Prostate gland (tissue), 2 donors: ENCODE data around the gene KLF1. TPM values are rescaled to one million over a fixed set of nuclear protein-coding genes. Genes with fewer than 3 reads are reported as not detected.
A peak's percentile ranks its signal among the peaks of the same experiment; 100 is the strongest.
"Not testable (repeated sequence)": the region's sequence is repeated elsewhere in the genome, so short reads cannot be mapped to it uniquely, and the experiment has no call there.

Source experiments
- DNase-seq: peaks from one replicate; pipeline ENCODE4 v3.0.0-alpha.2; 2019; ENCODE audit warnings: low spot score
- H3K27ac ChIP-seq, 2 donors: fragments of 200-600 bp; sonication (generic); 2 replicates each; pipeline ENCODE4 v1.5.1; 2017 to 2019
- H3K27me3 ChIP-seq: fragments of 200-600 bp; sonication (generic); replicated peaks from 2 replicates; pipeline ENCODE4 v1.5.1; 2019; ENCODE audit not compliant: insufficient read depth
- H3K36me3 ChIP-seq, 2 donors: fragments of 200-600 bp; sonication (generic); 1 replicate in 1 of 2; 2 replicates in 1 of 2; pipeline versions ENCODE4 v1.5.1 to v1.8.1; 2017 to 2019
- H3K4me1 ChIP-seq: fragments of 200-600 bp; sonication (generic); replicated peaks from 2 replicates; pipeline ENCODE4 v1.5.1; 2019
- H3K4me3 ChIP-seq, 2 donors: fragments of 200-600 bp; sonication (generic); 2 replicates each; pipeline ENCODE4 v1.5.1; 2017 to 2019
- H3K9me3 ChIP-seq: fragments of 200-600 bp; sonication (generic); 2 replicates; pipeline ENCODE4 v1.5.1; 2017
- CTCF ChIP-seq, 4 experiments: fragments of 200-600 bp in 2 of 4; fragments of 450-650 bp in 2 of 4; sonication (generic) in 2 of 4; IDR thresholded peaks; 1 replicate in 3 of 4; 2 replicates in 1 of 4; pipeline ENCODE4 v1.5.1; 2016 to 2019; ENCODE audit warnings: antibody characterized with exemption in 4 of 4, mild to moderate bottlenecking in 2 of 4, moderate library complexity in 2 of 4
- POLR2A ChIP-seq: fragments of 450-650 bp; IDR thresholded peaks from one replicate; pipeline ENCODE4 v1.6.1; 2016; ENCODE audit warnings: antibody characterized with exemption, mild to moderate bottlenecking
- POLR2AphosphoS5 ChIP-seq: sonication (generic); formaldehyde crosslinking; IDR thresholded peaks from one replicate; pipeline ENCODE4 v1.6.1; 2017; ENCODE audit warnings: antibody characterized with exemption
- WGBS: methylation state at CpG from one replicate; pipeline ENCODE4 v1.1.5; 2018; 5-methylcytosine and 5-hydroxymethylcytosine counted together
- intact Hi-C: fragments of 100-400 bp; cut with DNase I; formaldehyde crosslinking; loops from one replicate; pipeline ENCODE4 v1.14.2; 2022
- total RNA-seq, 2 donors: library from RNA; depleted of rRNA; stranded (reverse); fragments of >200 nt; gene quantifications; one replicate each; pipeline ENCODE4 v1.1.0, GENCODE V29; 2016

The KLF1 gene
- total RNA-seq, 2 donors from 2014 or later, result not detected

- WGBS, result 47% methylated on average over 3 of the region's 3 CpGs
- H3K4me3 ChIP-seq, result no peak overlapping the region
- no peaks in the 10 kb centered on the region for H3K9me3 ChIP-seq
- TF ChIP-seq POLR2AphosphoS5 (no peak), CTCF (IDR thresholded peaks at IDR 0.05) (no peak), POLR2A (no peak)
- no peak for DNase-seq
- peaks cover 16 to 29% of the 10 kb centered on the region in 2 donors for H3K36me3 ChIP-seq
- no peaks in the 10 kb centered on the region for H3K4me1 ChIP-seq
- no peaks in the 10 kb centered on the region for H3K27me3 ChIP-seq
- H3K27ac ChIP-seq, result no peak overlapping the region
- intact Hi-C loops, result no loop called here
Measured at GRCh38 chr19:12921047-12921446, 34.0 kb upstream of the KLF1 start.

DNA sequence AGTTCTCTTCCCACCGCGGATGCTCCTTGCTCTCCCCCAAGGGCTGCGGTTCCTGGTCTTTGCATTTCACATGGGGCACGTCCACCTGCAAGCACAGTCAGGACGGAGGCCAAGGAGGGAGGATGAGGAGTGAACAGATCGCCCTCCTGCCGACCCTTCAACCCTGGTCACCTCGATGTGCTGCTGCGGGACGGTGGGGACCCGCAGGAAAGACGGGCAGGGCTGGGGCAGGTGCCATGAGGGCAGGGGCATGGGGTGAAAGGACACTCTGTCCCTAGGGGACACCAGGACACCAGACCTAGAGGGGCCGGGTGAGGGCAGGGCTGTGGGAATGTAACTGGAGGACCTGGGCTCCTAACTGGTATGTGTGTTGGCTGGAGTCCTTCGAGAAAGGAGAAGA, 31.3 kb upstream of the KLF1 start:
- Histone ChIP-seq H3K27ac (no peak overlapping the region), H3K9me3 (no peaks in the 10 kb centered on the region), H3K4me3 (no peak overlapping the region), H3K27me3 (no peaks in the 10 kb centered on the region), H3K36me3 (peaks cover 3 to 8% of the 10 kb centered on the region in 2 donors), H3K4me1 (peaks cover 7% of the 10 kb centered on the region)
- intact Hi-C loops, result no loop called here
- WGBS, result 98% methylated on average over 14 of the region's 14 CpGs
- DNase-seq, result no peak
- TF ChIP-seq CTCF (IDR thresholded peaks at IDR 0.05) (no peak), POLR2AphosphoS5 (no peak), POLR2A (no peak)

- WGBS, result 87% methylated on average over 4 of the region's 4 CpGs
- intact Hi-C loops, H3K27ac ChIP-seq, H3K4me3 ChIP-seq, DNase-seq, H3K27me3 ChIP-seq, H3K9me3 ChIP-seq, H3K36me3 ChIP-seq: not testable (repeated sequence)
- H3K4me1 ChIP-seq, result peaks cover 14% of the 10 kb centered on the region
Measured at GRCh38 chr19:12915860-12916259, 28.9 kb upstream of the KLF1 start.

DNA sequence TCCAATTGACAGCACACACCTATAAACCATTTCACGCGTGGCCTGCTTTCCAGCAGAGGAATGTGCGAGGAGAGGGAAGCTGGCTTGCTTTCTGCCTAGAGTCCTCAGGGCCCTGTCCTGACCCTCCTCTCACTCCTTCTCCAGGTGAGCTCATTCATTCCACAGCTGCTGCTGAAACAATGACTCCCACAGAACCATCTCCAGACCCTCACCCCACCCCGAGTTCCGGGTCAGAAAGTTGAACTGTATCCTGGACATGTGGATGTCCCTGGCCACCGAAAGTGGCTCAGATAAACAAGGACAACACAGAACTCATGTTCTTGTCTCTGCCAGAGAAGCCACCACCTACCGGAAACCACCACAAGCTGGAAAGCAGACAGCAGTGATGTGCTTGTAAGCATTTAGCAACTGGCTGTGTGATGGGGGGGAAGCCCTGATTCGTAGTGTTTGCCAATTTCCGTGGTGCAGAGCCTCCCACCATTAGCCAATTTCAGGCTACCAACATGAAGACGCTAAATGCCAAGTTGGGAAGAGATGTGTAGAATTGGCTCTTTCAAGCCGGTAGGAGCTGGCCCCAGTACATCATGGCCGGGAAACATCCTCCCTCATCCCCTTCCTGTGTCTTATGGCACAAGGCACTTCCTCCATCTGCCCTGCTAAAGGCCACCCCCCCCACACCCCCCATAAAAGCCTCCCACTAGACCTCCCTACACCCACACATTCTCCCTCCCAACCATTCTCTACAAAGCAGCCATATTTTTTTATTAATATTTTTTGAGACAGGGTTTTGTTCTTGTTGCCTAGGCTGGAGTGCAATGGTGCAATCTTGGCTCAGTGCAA, 27.1 kb upstream of the KLF1 start:
- Histone ChIP-seq H3K27ac (peak overlapping the region; percentile 76 to 91), H3K4me1 (peaks cover 14% of the 10 kb centered on the region), H3K4me3 (no peak overlapping the region), H3K27me3 (no peaks in the 10 kb centered on the region), H3K36me3 (no peaks in the 10 kb centered on the region), H3K9me3 (no peaks in the 10 kb centered on the region)
- TF ChIP-seq POLR2A (no peak), POLR2AphosphoS5 (no peak), CTCF (IDR thresholded peaks at IDR 0.05) (no peak)
- intact Hi-C loops, result no loop called here
- WGBS, result 33% methylated on average over 12 of the region's 12 CpGs
- DNase-seq, result no peak

DNA sequence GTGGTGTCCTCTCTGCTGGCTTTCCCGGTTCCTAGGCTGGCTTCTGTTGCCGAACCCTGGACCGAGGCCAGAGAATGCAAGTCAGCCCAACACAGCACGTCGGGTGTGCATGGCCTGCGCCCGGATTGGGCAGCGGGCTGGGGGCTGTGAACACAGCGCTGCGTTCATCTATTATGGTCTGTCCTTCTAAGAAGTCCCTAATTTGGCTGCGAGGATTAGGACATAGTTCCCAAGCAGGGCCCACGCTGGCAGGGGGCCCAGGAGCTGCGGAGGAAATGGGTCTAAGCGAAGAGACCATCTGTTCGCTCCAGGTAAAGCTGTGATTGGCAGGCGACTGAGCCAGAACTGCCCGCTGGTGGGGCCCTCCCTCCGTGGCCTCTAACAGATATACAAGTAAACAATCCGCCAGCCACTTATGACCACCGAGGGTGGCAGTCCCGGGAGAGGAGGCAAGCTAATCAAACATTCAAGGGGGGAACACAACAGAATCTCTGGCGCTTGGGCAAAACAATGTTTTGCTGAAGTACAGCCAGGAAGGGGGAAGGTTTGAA, 26.1 kb upstream of the KLF1 start:
- WGBS, result 6% methylated on average over 22 of the region's 22 CpGs
- Histone ChIP-seq H3K4me3 (peak overlapping the region in 1 of 2 donors; percentile 10), H3K4me1 (peaks cover 14% of the 10 kb centered on the region), H3K36me3 (no peaks in the 10 kb centered on the region), H3K9me3 (no peaks in the 10 kb centered on the region), H3K27ac (peak overlapping the region; percentile 76 to 91), H3K27me3 (no peaks in the 10 kb centered on the region)
- DNase-seq, result peak; percentile 80
- intact Hi-C loops, result no loop called here
- TF ChIP-seq CTCF (IDR thresholded peaks at IDR 0.05) (peak in 1 of 4 experiments; percentile 3), POLR2A (no peak), POLR2AphosphoS5 (peak; percentile 46)
